ENCODE data around the gene PCSK5. TPM values are rescaled to one million over a fixed set of nuclear protein-coding genes. Genes with fewer than 3 reads are reported as not detected.
"Not testable (repeated sequence)": the region's sequence is repeated elsewhere in the genome, so short reads cannot be mapped to it uniquely, and the experiment has no call there.

PCSK5 gene
- polyA plus RNA-seq, 2 donors: 4.2 to 6.1 TPM

- Histone ChIP-seq H3K27me3 (ENCODE audit: control insufficient read depth in 1 of 2, insufficient read depth in 2 of 2, low read length in 2 of 2) (no peaks in the 10 kb centered on the region), H3K27ac (ENCODE audit: low read depth in 2 of 2, low read length in 1 of 2) (no peak overlapping the region), H3K9me3 (ENCODE audit: control insufficient read depth in 2 of 2, insufficient read depth in 1 of 2, low read depth in 1 of 2, low read length in 1 of 2) (no peaks in the 10 kb centered on the region), H3K4me3 (ENCODE audit: low read depth in 1 of 2, low read length in 2 of 2) (no peak overlapping the region), H3K4me1 (ENCODE audit: control insufficient read depth in 2 of 2, insufficient read depth in 2 of 2, low read length in 1 of 2) (no peaks in the 10 kb centered on the region), H3K36me3 (ENCODE audit: control insufficient read depth in 2 of 2, insufficient read depth in 2 of 2, low read length in 1 of 2) (no peaks in the 10 kb centered on the region)
- 89 to 90% methylated on average over 5 of the region's 5 CpGs for WGBS, 2 donors
These were observed 421.1 kb downstream of the PCSK5 start for GRCh38 chr9:76311537-76311936.

GRCh38 chr9:76313771-76314170, 423.3 kb downstream of the PCSK5 start:
- Histone ChIP-seq H3K36me3 (ENCODE audit: control insufficient read depth in 2 of 2, insufficient read depth in 2 of 2, low read length in 1 of 2) (no peaks in the 10 kb centered on the region), H3K27me3 (ENCODE audit: control insufficient read depth in 1 of 2, insufficient read depth in 2 of 2, low read length in 2 of 2) (no peaks in the 10 kb centered on the region), H3K4me1 (ENCODE audit: control insufficient read depth in 2 of 2, insufficient read depth in 2 of 2, low read length in 1 of 2) (no peaks in the 10 kb centered on the region), H3K4me3 (ENCODE audit: low read depth in 1 of 2, low read length in 2 of 2) (no peak overlapping the region), H3K9me3 (ENCODE audit: control insufficient read depth in 2 of 2, insufficient read depth in 1 of 2, low read depth in 1 of 2, low read length in 1 of 2) (no peaks in the 10 kb centered on the region), H3K27ac (ENCODE audit: low read depth in 2 of 2, low read length in 1 of 2) (no peak overlapping the region)
- 72 to 77% methylated on average over 2 of the region's 2 CpGs for WGBS, 2 donors

- H3K4me1 ChIP-seq (ENCODE audit: control insufficient read depth in 2 of 2, insufficient read depth in 2 of 2, low read length in 1 of 2): no peaks in the 10 kb centered on the region
- WGBS, 2 donors: 97 to 99% methylated on average over 4 of the region's 4 CpGs
- H3K9me3 ChIP-seq (ENCODE audit: control insufficient read depth in 2 of 2, insufficient read depth in 1 of 2, low read depth in 1 of 2, low read length in 1 of 2): no peaks in the 10 kb centered on the region
These were observed 423.8 kb downstream of the PCSK5 start for GRCh38 chr9:76314321-76314720.

GRCh38 chr9:76316069-76316468, 425.6 kb downstream of the PCSK5 start:
- no peak overlapping the region for H3K27ac ChIP-seq (ENCODE audit: low read depth in 2 of 2, low read length in 1 of 2)
- WGBS, 2 donors: 84 to 87% methylated on average over 2 of the region's 2 CpGs
- H3K9me3 ChIP-seq (ENCODE audit: control insufficient read depth in 2 of 2, insufficient read depth in 1 of 2, low read depth in 1 of 2, low read length in 1 of 2): no peaks in the 10 kb centered on the region
- H3K36me3 ChIP-seq (ENCODE audit: control insufficient read depth in 2 of 2, insufficient read depth in 2 of 2, low read length in 1 of 2): no peaks in the 10 kb centered on the region
- no peak overlapping the region for H3K4me3 ChIP-seq (ENCODE audit: low read depth in 1 of 2, low read length in 2 of 2)
- no peaks in the 10 kb centered on the region for H3K27me3 ChIP-seq (ENCODE audit: control insufficient read depth in 1 of 2, insufficient read depth in 2 of 2, low read length in 2 of 2)
- no peaks in the 10 kb centered on the region for H3K4me1 ChIP-seq (ENCODE audit: control insufficient read depth in 2 of 2, insufficient read depth in 2 of 2, low read length in 1 of 2)

More at GRCh38 chr9:76314321-76314720, 423.8 kb downstream of the PCSK5 start:
- Histone ChIP-seq H3K27me3 (ENCODE audit: control insufficient read depth in 1 of 2, insufficient read depth in 2 of 2, low read length in 2 of 2) (no peaks in the 10 kb centered on the region), H3K27ac (ENCODE audit: low read depth in 2 of 2, low read length in 1 of 2) (no peak overlapping the region), H3K36me3 (ENCODE audit: control insufficient read depth in 2 of 2, insufficient read depth in 2 of 2, low read length in 1 of 2) (no peaks in the 10 kb centered on the region), H3K4me3 (ENCODE audit: low read depth in 1 of 2, low read length in 2 of 2) (no peak overlapping the region)

GRCh38 chr9:76319466-76319865, 429.0 kb downstream of the PCSK5 start:
- not testable (repeated sequence) for H3K27me3 ChIP-seq (ENCODE audit: control insufficient read depth in 1 of 2, insufficient read depth in 2 of 2, low read length in 2 of 2); H3K4me3 ChIP-seq (ENCODE audit: low read depth in 1 of 2, low read length in 2 of 2); H3K27ac ChIP-seq (ENCODE audit: low read depth in 2 of 2, low read length in 1 of 2); H3K9me3 ChIP-seq (ENCODE audit: control insufficient read depth in 2 of 2, insufficient read depth in 1 of 2, low read depth in 1 of 2, low read length in 1 of 2); H3K4me1 ChIP-seq (ENCODE audit: control insufficient read depth in 2 of 2, insufficient read depth in 2 of 2, low read length in 1 of 2); H3K36me3 ChIP-seq (ENCODE audit: control insufficient read depth in 2 of 2, insufficient read depth in 2 of 2, low read length in 1 of 2)
- WGBS, 2 donors: 93 to 94% methylated on average over 12 to 13 of the region's 13 CpGs

- no peaks in the 10 kb centered on the region for H3K4me1 ChIP-seq (ENCODE audit: control insufficient read depth in 2 of 2, insufficient read depth in 2 of 2, low read length in 1 of 2)
- no peaks in the 10 kb centered on the region for H3K9me3 ChIP-seq (ENCODE audit: control insufficient read depth in 2 of 2, insufficient read depth in 1 of 2, low read depth in 1 of 2, low read length in 1 of 2)
- 73 to 75% methylated on average over 9 of the region's 9 CpGs for WGBS, 2 donors
- H3K27me3 ChIP-seq (ENCODE audit: control insufficient read depth in 1 of 2, insufficient read depth in 2 of 2, low read length in 2 of 2): no peaks in the 10 kb centered on the region
- no peak overlapping the region for H3K27ac ChIP-seq (ENCODE audit: low read depth in 2 of 2, low read length in 1 of 2)
- no peak overlapping the region for H3K4me3 ChIP-seq (ENCODE audit: low read depth in 1 of 2, low read length in 2 of 2)
- H3K36me3 ChIP-seq (ENCODE audit: control insufficient read depth in 2 of 2, insufficient read depth in 2 of 2, low read length in 1 of 2): no peaks in the 10 kb centered on the region
These were observed 430.8 kb downstream of the PCSK5 start for GRCh38 chr9:76321195-76321828.

GRCh38 chr9:76322810-76323209, 432.3 kb downstream of the PCSK5 start:
- H3K9me3 ChIP-seq (ENCODE audit: control insufficient read depth in 2 of 2, insufficient read depth in 1 of 2, low read depth in 1 of 2, low read length in 1 of 2): peaks cover 0 to under 1% of the 10 kb centered on the region in 2 donors
- no peaks in the 10 kb centered on the region for H3K27me3 ChIP-seq (ENCODE audit: control insufficient read depth in 1 of 2, insufficient read depth in 2 of 2, low read length in 2 of 2)
- H3K4me3 ChIP-seq (ENCODE audit: low read depth in 1 of 2, low read length in 2 of 2): no peak overlapping the region
- no peaks in the 10 kb centered on the region for H3K36me3 ChIP-seq (ENCODE audit: control insufficient read depth in 2 of 2, insufficient read depth in 2 of 2, low read length in 1 of 2)
- no peak overlapping the region for H3K27ac ChIP-seq (ENCODE audit: low read depth in 2 of 2, low read length in 1 of 2)
- no peaks in the 10 kb centered on the region for H3K4me1 ChIP-seq (ENCODE audit: control insufficient read depth in 2 of 2, insufficient read depth in 2 of 2, low read length in 1 of 2)
- WGBS, 2 donors: 79% methylated on average over 10 of the region's 10 CpGs

- 54 to 57% methylated on average over 2 of the region's 2 CpGs for WGBS, 2 donors
- no peaks in the 10 kb centered on the region for H3K4me1 ChIP-seq (ENCODE audit: control insufficient read depth in 2 of 2, insufficient read depth in 2 of 2, low read length in 1 of 2)
- no peaks in the 10 kb centered on the region for H3K27me3 ChIP-seq (ENCODE audit: control insufficient read depth in 1 of 2, insufficient read depth in 2 of 2, low read length in 2 of 2)
- H3K36me3 ChIP-seq (ENCODE audit: control insufficient read depth in 2 of 2, insufficient read depth in 2 of 2, low read length in 1 of 2): no peaks in the 10 kb centered on the region
- H3K4me3 ChIP-seq (ENCODE audit: low read depth in 1 of 2, low read length in 2 of 2): no peak overlapping the region
- no peak overlapping the region for H3K27ac ChIP-seq (ENCODE audit: low read depth in 2 of 2, low read length in 1 of 2)
- H3K9me3 ChIP-seq (ENCODE audit: control insufficient read depth in 2 of 2, insufficient read depth in 1 of 2, low read depth in 1 of 2, low read length in 1 of 2): peaks cover 0 to 3% of the 10 kb centered on the region in 2 donors
These were observed 433.0 kb downstream of the PCSK5 start for GRCh38 chr9:76323490-76323889.

GRCh38 chr9:76324030-76324429, 433.6 kb downstream of the PCSK5 start:
- not testable (repeated sequence) for H3K36me3 ChIP-seq (ENCODE audit: control insufficient read depth in 2 of 2, insufficient read depth in 2 of 2, low read length in 1 of 2); H3K4me1 ChIP-seq (ENCODE audit: control insufficient read depth in 2 of 2, insufficient read depth in 2 of 2, low read length in 1 of 2); H3K4me3 ChIP-seq (ENCODE audit: low read depth in 1 of 2, low read length in 2 of 2); H3K27ac ChIP-seq (ENCODE audit: low read depth in 2 of 2, low read length in 1 of 2); H3K27me3 ChIP-seq (ENCODE audit: control insufficient read depth in 1 of 2, insufficient read depth in 2 of 2, low read length in 2 of 2); H3K9me3 ChIP-seq (ENCODE audit: control insufficient read depth in 2 of 2, insufficient read depth in 1 of 2, low read depth in 1 of 2, low read length in 1 of 2)
- WGBS, 2 donors: 93% methylated on average over 7 of the region's 7 CpGs

GRCh38 chr9:76330034-76330433, 439.6 kb downstream of the PCSK5 start:
- Histone ChIP-seq H3K9me3 (ENCODE audit: control insufficient read depth in 2 of 2, insufficient read depth in 1 of 2, low read depth in 1 of 2, low read length in 1 of 2) (peaks cover 2 to 3% of the 10 kb centered on the region in 2 donors), H3K4me3 (ENCODE audit: low read depth in 1 of 2, low read length in 2 of 2) (no peak overlapping the region), H3K27ac (ENCODE audit: low read depth in 2 of 2, low read length in 1 of 2) (no peak overlapping the region), H3K36me3 (ENCODE audit: control insufficient read depth in 2 of 2, insufficient read depth in 2 of 2, low read length in 1 of 2) (no peaks in the 10 kb centered on the region), H3K4me1 (ENCODE audit: control insufficient read depth in 2 of 2, insufficient read depth in 2 of 2, low read length in 1 of 2) (no peaks in the 10 kb centered on the region), H3K27me3 (ENCODE audit: control insufficient read depth in 1 of 2, insufficient read depth in 2 of 2, low read length in 2 of 2) (no peaks in the 10 kb centered on the region)
- WGBS, 2 donors: 67 to 77% methylated on average over 1 of the region's 1 CpG

All from esophagus (tissue), 2 donors.